ENCODE data around the gene VANGL2.

DNA sequence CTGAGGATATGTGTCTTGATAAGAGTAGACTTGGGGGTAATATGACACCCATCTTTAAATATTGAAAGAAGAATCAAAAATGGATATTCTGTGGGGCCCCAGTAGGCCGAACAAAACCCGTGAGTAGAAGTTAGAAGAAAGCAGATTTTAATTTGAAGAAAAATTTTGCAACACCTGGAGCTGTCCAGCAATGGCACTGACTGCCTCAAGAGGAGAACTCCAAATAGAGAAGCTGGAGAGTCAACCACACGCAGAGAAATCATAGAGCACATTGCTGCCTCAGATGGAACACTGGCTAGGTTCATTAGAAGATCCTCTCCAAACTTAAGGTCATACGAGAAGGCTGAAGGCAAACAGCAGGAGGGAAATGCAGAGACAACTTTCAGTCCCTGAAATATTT is 26.7 kb upstream of the VANGL2 start:
- TF ChIP-seq CTCF (IDR thresholded peaks at IDR 0.05) (no peak), EP300 (IDR thresholded peaks at IDR 0.05) (no peak)
